MM.1S (cell line): Measurements from ENCODE around the gene KIAA1210.

Experiments used
- DNase-seq: peaks from one replicate; pipeline ENCODE4 v3.0.0-alpha.2; 2015
- H2AFZ ChIP-seq: fragments of 300-600 bp; sonication (generic); 2 replicates; pipeline ENCODE4 v1.6.0; 2016; ENCODE audit warnings: antibody characterized with exemption, low read length
- H3F3A ChIP-seq: fragments of 300-600 bp; sonication (generic); 2 replicates; pipeline ENCODE4 v1.6.1; 2016; ENCODE audit warnings: mild to moderate bottlenecking, antibody characterized with exemption, low read length, moderate library complexity, mixed read lengths; ENCODE audit not compliant: insufficient read depth
- H3K27ac ChIP-seq: fragments of 300-600 bp; sonication (generic); 2 replicates; pipeline ENCODE4 v1.5.1; 2016; ENCODE audit warnings: mild to moderate bottlenecking, low read length
- H3K27me3 ChIP-seq: fragments of 300-600 bp; sonication (generic); replicated peaks from 2 replicates; pipeline ENCODE4 v1.6.0; 2016; ENCODE audit warnings: low read length; ENCODE audit not compliant: insufficient read depth
- H3K36me3 ChIP-seq: fragments of 300-600 bp; sonication (generic); replicated peaks from 2 replicates; pipeline ENCODE4 v1.6.1; 2016; ENCODE audit warnings: mild to moderate bottlenecking, low read length, mixed read lengths; ENCODE audit not compliant: insufficient read depth
- H3K4me1 ChIP-seq: fragments of 300-600 bp; sonication (generic); 2 replicates; pipeline ENCODE4 v1.6.1; 2016; ENCODE audit warnings: low read length, mixed read lengths
- H3K4me2 ChIP-seq: fragments of 300-600 bp; sonication (generic); 2 replicates; pipeline ENCODE4 v1.6.0; 2016; ENCODE audit warnings: low read depth, low read length
- H3K4me3 ChIP-seq: fragments of 300-600 bp; sonication (generic); 2 replicates; pipeline ENCODE4 v1.5.1; 2016; ENCODE audit warnings: low read length, mixed read lengths
- H3K79me2 ChIP-seq: fragments of 300-600 bp; sonication (generic); 2 replicates; pipeline ENCODE4 v1.6.1; 2016; ENCODE audit warnings: mixed run types, low read length, mixed read lengths
- H3K9ac ChIP-seq: fragments of 300-600 bp; sonication (generic); 2 replicates; pipeline ENCODE4 v1.6.1; 2016; ENCODE audit warnings: low read length, mixed read lengths
- H3K9me2 ChIP-seq: fragments of 300-600 bp; sonication (generic); replicated peaks from 2 replicates; pipeline ENCODE4 v1.6.1; 2016; ENCODE audit warnings: mild to moderate bottlenecking, low read length, mixed read lengths; ENCODE audit not compliant: insufficient read depth
- H3K9me3 ChIP-seq: fragments of 300-600 bp; sonication (generic); replicated peaks from 2 replicates; pipeline ENCODE4 v1.6.1; 2016; ENCODE audit warnings: mild to moderate bottlenecking, low read length, mixed read lengths; ENCODE audit not compliant: insufficient read depth
- H4K20me1 ChIP-seq: fragments of 300-600 bp; sonication (generic); 2 replicates; pipeline ENCODE4 v1.6.1; 2016; ENCODE audit warnings: mild to moderate bottlenecking, low read length, moderate library complexity, mixed read lengths; ENCODE audit not compliant: insufficient read depth
- EZH2 ChIP-seq: fragments of 300-600 bp; sonication (generic); optimal IDR thresholded peaks from 2 replicates; pipeline ENCODE3; 2017; ENCODE audit warnings: low read depth, mild to moderate bottlenecking, antibody characterized with exemption, low read length, mixed read lengths
- EZH2phosphoT487 ChIP-seq: fragments of 300-600 bp; sonication (generic); IDR thresholded peaks from 2 replicates; pipeline ENCODE4 v1.6.1; 2018; ENCODE audit warnings: antibody characterized with exemption, low read length
- TF ChIP-seq, protein P1 (sequence below): fragments of 300-600 bp; sonication (generic); IDR thresholded peaks from 2 replicates; pipeline ENCODE4 v1.5.1; 2016; ENCODE audit warnings: antibody characterized with exemption, low read length, mixed read lengths

KIAA1210 gene

DNA sequence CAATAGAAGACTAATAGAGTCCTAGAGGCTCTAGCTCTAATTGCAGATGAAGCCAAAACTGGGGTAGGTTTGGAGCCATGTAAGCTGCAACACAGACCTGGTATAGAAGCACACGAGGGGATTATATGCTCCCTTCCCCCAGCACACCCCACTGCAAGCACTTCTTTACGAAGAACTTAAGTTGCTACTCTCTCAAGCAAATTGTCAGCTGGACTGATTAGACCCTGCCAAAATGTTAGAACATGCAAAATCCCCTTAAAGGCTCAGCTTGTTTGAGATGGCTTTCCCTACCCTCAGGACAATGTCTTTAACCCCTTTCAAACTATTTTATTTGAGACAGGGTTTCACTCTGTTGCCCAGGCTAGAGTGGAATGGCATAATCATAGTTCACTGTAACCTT is 4.7 kb upstream of the KIAA1210 start:
- TF ChIP-seq EZH2phosphoT487 = no peak
- TF ChIP-seq, protein P1, sequence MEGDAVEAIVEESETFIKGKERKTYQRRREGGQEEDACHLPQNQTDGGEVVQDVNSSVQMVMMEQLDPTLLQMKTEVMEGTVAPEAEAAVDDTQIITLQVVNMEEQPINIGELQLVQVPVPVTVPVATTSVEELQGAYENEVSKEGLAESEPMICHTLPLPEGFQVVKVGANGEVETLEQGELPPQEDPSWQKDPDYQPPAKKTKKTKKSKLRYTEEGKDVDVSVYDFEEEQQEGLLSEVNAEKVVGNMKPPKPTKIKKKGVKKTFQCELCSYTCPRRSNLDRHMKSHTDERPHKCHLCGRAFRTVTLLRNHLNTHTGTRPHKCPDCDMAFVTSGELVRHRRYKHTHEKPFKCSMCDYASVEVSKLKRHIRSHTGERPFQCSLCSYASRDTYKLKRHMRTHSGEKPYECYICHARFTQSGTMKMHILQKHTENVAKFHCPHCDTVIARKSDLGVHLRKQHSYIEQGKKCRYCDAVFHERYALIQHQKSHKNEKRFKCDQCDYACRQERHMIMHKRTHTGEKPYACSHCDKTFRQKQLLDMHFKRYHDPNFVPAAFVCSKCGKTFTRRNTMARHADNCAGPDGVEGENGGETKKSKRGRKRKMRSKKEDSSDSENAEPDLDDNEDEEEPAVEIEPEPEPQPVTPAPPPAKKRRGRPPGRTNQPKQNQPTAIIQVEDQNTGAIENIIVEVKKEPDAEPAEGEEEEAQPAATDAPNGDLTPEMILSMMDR = no peak
- no peak for TF ChIP-seq EZH2
- no peaks in the 10 kb centered on the region for H3K79me2 ChIP-seq
- H4K20me1 ChIP-seq = no peaks in the 10 kb centered on the region
- no peaks in the 10 kb centered on the region for H3K36me3 ChIP-seq
- H3K9ac ChIP-seq = no peak overlapping the region
- H3K9me2 ChIP-seq = no peaks in the 10 kb centered on the region
- no peak overlapping the region for H3K4me2 ChIP-seq
- DNase-seq = no peak
- no peak overlapping the region for H3K27ac ChIP-seq
- H3K4me1 ChIP-seq = no peaks in the 10 kb centered on the region
- H3K9me3 ChIP-seq = no peaks in the 10 kb centered on the region
- no peaks in the 10 kb centered on the region for H3K27me3 ChIP-seq
- H3K4me3 ChIP-seq = no peak overlapping the region
- H2AFZ ChIP-seq = no peak overlapping the region
- H3F3A ChIP-seq = no peaks in the 10 kb centered on the region

DNA sequence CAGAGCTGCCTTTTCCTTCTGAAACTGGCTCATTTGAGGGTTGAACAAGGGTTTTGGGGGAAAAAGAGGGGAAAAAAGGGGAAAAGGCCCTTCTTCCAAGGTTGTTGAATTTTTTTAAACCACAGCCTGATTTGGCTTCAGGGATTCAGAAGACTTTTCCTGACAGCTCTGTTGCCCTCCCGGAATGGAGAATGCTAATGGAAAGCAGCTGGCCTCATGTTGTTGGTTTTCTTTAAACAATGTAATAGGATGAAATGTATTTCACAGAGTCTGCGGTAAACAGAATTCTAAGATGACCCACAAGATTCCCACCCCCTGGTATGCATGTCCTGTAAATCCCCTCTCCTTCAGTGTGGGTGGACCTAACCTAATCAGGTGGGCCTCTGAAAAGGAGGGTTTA is 3.3 kb upstream of the KIAA1210 start:
- Histone ChIP-seq H2AFZ (no peak overlapping the region), H3K9me3 (no peaks in the 10 kb centered on the region), H3K9me2 (no peaks in the 10 kb centered on the region), H3K4me3 (no peak overlapping the region), H3K9ac (no peak overlapping the region), H3K27ac (no peak overlapping the region), H3K79me2 (no peaks in the 10 kb centered on the region), H3K36me3 (no peaks in the 10 kb centered on the region), H3F3A (no peaks in the 10 kb centered on the region), H3K27me3 (no peaks in the 10 kb centered on the region), H3K4me1 (no peaks in the 10 kb centered on the region), H3K4me2 (no peak overlapping the region), H4K20me1 (no peaks in the 10 kb centered on the region)
- DNase-seq = no peak
- TF ChIP-seq, protein P1 = no peak
- TF ChIP-seq EZH2phosphoT487 (no peak), EZH2 (no peak)

DNA sequence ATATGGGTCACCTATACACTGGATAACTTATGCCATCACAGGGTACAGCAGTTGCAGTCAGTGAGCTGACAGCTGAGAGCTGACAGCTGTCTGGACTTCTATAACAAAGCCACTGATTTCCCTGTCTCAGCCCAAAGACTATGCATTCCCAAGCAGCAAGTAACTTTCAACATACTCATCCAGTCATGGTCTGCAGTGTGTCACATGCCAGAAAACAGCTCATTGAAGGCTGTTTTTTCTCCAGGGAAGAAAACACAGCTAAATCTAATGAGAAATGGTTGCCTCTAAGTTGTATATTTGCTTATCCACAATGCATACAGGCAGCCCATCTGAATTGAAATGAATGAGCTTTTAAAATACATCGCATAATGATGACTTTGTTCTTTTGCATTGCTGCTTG is 6.3 kb downstream of the KIAA1210 start:
- no peaks in the 10 kb centered on the region for H4K20me1 ChIP-seq
- no peak overlapping the region for H3K4me3 ChIP-seq
- no peaks in the 10 kb centered on the region for H3K4me1 ChIP-seq
- H3F3A ChIP-seq = no peaks in the 10 kb centered on the region
- no peak overlapping the region for H3K27ac ChIP-seq
- DNase-seq = no peak
- H3K79me2 ChIP-seq = no peaks in the 10 kb centered on the region
- no peak overlapping the region for H2AFZ ChIP-seq
- H3K27me3 ChIP-seq = no peaks in the 10 kb centered on the region
- no peaks in the 10 kb centered on the region for H3K9me3 ChIP-seq
- no peaks in the 10 kb centered on the region for H3K9me2 ChIP-seq
- no peak overlapping the region for H3K9ac ChIP-seq
- H3K4me2 ChIP-seq = no peak overlapping the region
- TF ChIP-seq, protein P1 = no peak
- TF ChIP-seq EZH2 (no peak), EZH2phosphoT487 (no peak)
- no peaks in the 10 kb centered on the region for H3K36me3 ChIP-seq
